Skeletal muscle tissue (tissue), 4 donors: ENCODE results near the gene CDRT4. TPM values are rescaled to one million over a fixed set of nuclear protein-coding genes. Genes with fewer than 3 reads are reported as not detected.

ENCODE experiments used
- H3K27ac ChIP-seq: one replicate; pipeline ENCODE4 v1.7.0; 2013; ENCODE audit warnings: mild to moderate bottlenecking, low read depth, low read length, inconsistent platforms
- H3K27me3 ChIP-seq, 3 donors: one replicate each; pipeline ENCODE4 v1.7.0; 2013; ENCODE audit warnings: low read length in 3 of 3; ENCODE audit not compliant: control insufficient read depth in 3 of 3, insufficient read depth in 3 of 3
- H3K36me3 ChIP-seq, 3 donors: one replicate each; pipeline ENCODE4 v1.7.0; 2013; ENCODE audit warnings: low read length in 3 of 3; ENCODE audit not compliant: control insufficient read depth in 3 of 3, insufficient read depth in 3 of 3
- H3K4me1 ChIP-seq, 3 donors: one replicate each; pipeline ENCODE4 v1.7.0; 2013; ENCODE audit warnings: low read length in 3 of 3, mild to moderate bottlenecking in 3 of 3; ENCODE audit not compliant: control insufficient read depth in 3 of 3, insufficient read depth in 3 of 3
- H3K4me3 ChIP-seq, 3 donors: one replicate each; pipeline ENCODE4 v1.7.0; 2013; ENCODE audit warnings: low read length in 3 of 3
- H3K9ac ChIP-seq, 3 donors: one replicate each; pipeline ENCODE4 v1.7.0; 2013; ENCODE audit warnings: low read length in 3 of 3, mild to moderate bottlenecking in 3 of 3, moderate library complexity in 2 of 3, low read depth in 1 of 3
- H3K9me3 ChIP-seq, 3 donors: one replicate each; pipeline ENCODE4 v1.7.0; 2013; ENCODE audit warnings: low read length in 3 of 3; ENCODE audit not compliant: control insufficient read depth in 3 of 3
- total RNA-seq: library from RNA; depleted of rRNA; stranded (reverse); fragments of >200 nt; gene quantifications from one replicate; pipeline ENCODE4 v1.2.3, GENCODE V29; 2014
- donor health status: Osteomylitis.

CDRT4 gene
- total RNA-seq, 1 donor from 2014 or later, result 1.6 TPM

DNA sequence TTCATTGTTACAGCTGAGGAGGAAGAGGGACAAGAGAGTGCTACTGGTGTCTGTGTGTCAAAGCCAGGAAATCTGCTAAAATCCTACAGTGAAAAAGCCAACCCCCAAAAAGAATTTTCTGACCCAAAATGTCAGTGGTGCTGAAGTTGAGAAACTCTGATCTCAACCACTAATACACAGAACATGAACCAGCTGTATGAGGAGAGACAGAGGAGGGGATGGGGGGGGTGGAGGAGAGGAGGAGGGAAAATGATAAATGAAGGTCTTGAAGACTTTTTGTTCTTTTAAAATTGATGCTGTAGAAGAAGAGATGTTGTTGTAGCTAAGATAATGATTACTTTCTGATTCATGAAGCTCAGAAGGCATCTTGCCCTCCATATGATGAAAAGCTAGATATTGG, 27.4 kb upstream of the CDRT4 start:
- Histone ChIP-seq H3K27ac (no peak overlapping the region), H3K9me3 (no peaks in the 10 kb centered on the region), H3K4me3 (no peak overlapping the region), H3K36me3 (no peaks in the 10 kb centered on the region), H3K27me3 (no peaks in the 10 kb centered on the region), H3K4me1 (peaks cover 17 to 23% (median 19%) of the 10 kb centered on the region in 3 donors), H3K9ac (no peak overlapping the region)

DNA sequence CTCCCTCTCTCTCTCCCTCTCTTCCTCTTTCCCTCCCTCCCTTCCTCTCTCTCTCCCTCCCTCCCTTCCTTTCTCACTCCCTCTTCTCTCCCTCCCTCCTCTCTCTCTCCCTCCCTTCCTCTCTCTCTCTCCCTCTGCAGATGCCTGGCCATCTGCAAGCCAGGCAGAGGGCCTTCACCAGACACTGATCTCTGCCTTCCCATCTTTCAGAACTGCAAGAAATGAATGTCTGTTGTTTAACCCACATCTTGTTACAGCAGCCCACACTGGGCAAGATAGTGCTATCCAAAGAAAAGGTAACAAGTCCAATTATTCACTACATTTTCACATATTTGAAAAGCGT, 26.2 kb upstream of the CDRT4 start:
- H3K9ac ChIP-seq, result no peak overlapping the region
- no peaks in the 10 kb centered on the region for H3K27me3 ChIP-seq
- no peak overlapping the region for H3K27ac ChIP-seq
- no peak overlapping the region for H3K4me3 ChIP-seq
- no peaks in the 10 kb centered on the region for H3K9me3 ChIP-seq
- peaks cover 17 to 23% (median 19%) of the 10 kb centered on the region in 3 donors for H3K4me1 ChIP-seq
- H3K36me3 ChIP-seq, result no peaks in the 10 kb centered on the region

DNA sequence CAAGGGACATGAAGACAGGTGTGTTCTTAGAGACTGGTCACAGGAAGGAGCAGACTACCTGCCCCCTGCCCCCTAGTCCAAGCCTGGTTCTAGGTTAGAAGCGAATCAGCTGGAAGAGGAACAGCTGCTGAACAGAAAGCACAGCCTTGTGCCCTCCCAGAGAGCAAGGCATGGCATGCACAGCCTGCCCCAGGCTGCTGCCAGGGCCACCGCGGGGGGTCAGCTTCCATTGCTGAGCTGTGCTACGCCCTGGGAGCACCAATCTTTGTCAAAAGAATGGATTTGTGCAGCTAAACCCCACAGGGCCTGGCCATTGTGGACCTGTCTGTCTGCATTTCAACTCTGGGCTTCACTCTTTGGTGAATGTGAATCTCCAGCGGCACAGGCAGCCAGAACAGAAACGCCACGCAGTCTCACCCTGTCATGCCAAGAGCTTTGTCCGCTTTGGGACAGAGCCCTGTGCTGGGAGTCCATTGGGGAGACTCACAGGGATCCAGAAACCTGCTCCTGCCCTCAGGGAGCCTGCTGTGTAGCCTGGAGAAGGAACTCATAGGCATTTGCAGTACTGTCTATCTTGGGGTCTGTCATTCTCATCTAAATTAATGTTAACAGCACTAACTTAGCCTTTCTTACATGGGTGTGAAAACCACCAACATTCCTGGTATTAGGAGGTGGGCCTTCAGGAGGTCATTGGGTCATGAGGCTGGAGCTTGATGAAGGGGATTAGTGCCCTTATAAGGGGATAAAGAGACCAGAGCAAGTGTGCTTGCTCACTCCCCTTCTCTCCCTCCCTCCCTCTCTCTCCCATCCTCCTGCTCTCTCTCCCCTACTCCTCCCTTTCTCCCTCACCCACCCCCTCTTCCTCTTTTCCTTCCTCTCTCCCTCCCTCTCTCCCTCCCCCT, 25.6 kb upstream of the CDRT4 start:
- Histone ChIP-seq H3K36me3 (no peaks in the 10 kb centered on the region), H3K4me1 (peaks cover 17 to 23% (median 19%) of the 10 kb centered on the region in 3 donors), H3K27me3 (no peaks in the 10 kb centered on the region), H3K9me3 (no peaks in the 10 kb centered on the region), H3K9ac (peak overlapping the region in 1 of 3 donors; percentile 79), H3K27ac (no peak overlapping the region), H3K4me3 (peak overlapping the region in 2 of 3 donors; percentile 10 to 54)

DNA sequence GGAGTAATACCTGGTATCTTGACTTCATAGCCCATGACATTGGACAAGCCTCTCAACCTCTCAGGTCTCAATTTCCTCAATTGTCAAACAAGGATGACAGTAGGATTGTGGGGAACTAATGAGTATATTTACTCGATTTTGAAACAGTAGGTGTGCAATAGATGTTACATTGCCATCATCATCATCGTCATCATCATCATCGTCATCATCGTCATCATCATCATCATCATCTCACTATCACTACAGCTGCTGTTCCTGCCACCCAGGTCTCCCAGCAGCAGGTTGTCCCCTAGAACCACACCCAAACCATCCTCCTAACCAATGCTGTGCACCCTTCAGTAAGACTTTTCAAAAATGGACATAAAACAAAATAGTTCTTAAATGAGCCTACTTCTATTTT, 24.8 kb upstream of the CDRT4 start:
- Histone ChIP-seq H3K9ac (no peak overlapping the region), H3K4me1 (peaks cover 17 to 23% (median 19%) of the 10 kb centered on the region in 3 donors), H3K9me3 (no peaks in the 10 kb centered on the region), H3K27ac (no peak overlapping the region), H3K4me3 (no peak overlapping the region), H3K27me3 (no peaks in the 10 kb centered on the region), H3K36me3 (no peaks in the 10 kb centered on the region)

DNA sequence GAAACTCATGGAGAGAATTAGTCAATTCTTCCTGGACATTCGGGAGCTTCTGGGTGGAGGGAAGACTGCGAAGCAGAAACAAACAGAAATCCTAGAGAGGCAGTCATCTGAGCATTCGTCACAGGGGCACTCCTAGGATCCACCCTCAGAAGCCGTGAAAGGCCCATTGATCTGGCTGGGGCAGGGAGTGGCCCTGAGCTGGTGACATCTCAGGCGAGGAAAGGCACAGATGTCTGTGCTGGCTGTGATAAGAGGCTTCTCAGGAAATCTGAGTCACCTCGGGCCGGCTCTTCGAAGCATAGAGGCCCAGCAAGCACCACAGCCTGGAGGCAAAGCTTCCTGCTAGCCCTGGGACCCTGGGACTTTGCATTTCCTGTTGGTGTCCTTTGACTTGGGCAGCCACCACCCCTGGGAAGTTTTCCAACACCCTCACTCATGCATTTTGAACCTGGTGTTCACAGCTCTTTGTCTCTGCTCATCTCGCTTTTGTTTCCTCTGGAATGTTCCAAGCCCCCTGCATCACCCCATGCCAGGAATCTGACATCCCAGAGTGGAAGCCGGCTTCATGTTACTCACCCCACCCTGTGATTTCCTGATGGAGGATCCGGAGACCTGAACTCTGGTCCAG, 23.3 kb upstream of the CDRT4 start:
- Histone ChIP-seq H3K9ac (peak overlapping the region in 1 of 3 donors; percentile 24), H3K4me1 (peaks cover 8 to 16% (median 8%) of the 10 kb centered on the region in 3 donors), H3K27me3 (no peaks in the 10 kb centered on the region), H3K36me3 (no peaks in the 10 kb centered on the region), H3K9me3 (no peaks in the 10 kb centered on the region), H3K27ac (peak overlapping the region; percentile 66), H3K4me3 (no peak overlapping the region)

DNA sequence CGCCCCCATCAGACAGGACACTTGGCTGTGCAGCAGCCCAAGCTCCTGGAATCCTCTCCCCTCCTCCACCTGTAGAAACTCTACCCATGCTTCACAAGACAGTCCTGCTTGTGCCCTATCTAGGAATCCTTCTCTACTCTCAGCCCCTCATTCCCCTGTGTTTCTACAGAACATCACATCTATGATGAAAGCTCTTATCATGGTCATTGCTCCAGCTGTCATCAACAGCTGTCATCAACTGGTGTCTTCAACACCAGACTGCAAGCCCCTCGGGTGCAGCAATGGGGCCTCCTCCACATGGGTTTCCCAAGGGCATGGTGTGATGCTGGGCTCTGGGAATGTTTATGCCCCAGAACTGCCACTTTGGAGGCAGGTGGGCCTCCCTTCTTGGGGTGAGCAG, 21.1 kb upstream of the CDRT4 start:
- H3K4me3 ChIP-seq, result no peak overlapping the region
- H3K9ac ChIP-seq, result no peak overlapping the region
- H3K4me1 ChIP-seq, result peaks cover 8 to 16% (median 8%) of the 10 kb centered on the region in 3 donors
- no peaks in the 10 kb centered on the region for H3K27me3 ChIP-seq
- no peaks in the 10 kb centered on the region for H3K36me3 ChIP-seq
- H3K9me3 ChIP-seq, result no peaks in the 10 kb centered on the region
- H3K27ac ChIP-seq, result no peak overlapping the region

DNA sequence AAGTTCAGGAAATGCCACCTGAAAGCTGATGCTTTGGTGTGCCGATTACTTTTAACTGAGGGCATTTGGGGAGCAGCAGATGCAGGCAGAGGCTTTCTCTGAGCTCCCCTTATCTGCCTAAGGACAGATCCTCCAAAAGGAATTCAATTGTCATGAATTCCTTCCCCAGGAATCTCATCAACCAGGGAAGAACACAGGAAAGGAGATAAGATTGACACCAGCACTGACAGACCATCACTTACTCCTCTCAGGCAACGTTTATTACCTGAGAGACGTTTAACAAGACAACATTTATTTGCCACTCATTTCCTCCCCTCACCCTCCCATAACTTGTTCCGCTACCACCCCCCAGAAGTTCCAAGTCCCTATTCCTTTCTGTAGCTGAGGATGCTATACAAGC, 17.6 kb upstream of the CDRT4 start:
- Histone ChIP-seq H3K9ac (no peak overlapping the region), H3K4me1 (peaks cover 5 to 8% (median 6%) of the 10 kb centered on the region in 3 donors), H3K27ac (no peak overlapping the region), H3K36me3 (no peaks in the 10 kb centered on the region), H3K27me3 (no peaks in the 10 kb centered on the region), H3K4me3 (no peak overlapping the region), H3K9me3 (no peaks in the 10 kb centered on the region)

DNA sequence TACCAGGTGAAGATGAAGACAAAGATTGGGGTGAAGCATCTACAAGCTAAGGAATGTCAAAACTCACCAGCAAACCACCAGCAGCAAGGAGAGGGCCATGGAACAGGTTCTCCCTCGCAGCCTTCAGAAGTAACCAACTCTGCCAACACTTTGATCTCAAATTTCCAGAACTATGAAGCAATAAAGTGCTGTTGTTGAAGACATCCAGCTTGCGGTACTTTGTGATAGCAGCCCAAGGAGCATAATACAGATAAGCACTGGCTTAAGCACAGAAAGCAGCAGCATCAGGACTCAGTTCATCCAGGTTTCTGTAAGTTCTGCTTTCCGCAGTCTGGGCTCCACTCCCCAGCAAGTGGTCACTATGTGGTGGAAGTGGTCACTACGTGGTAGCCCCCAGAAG, 16.0 kb upstream of the CDRT4 start:
- no peak overlapping the region for H3K9ac ChIP-seq
- peaks cover 5 to 12% (median 6%) of the 10 kb centered on the region in 3 donors for H3K4me1 ChIP-seq
- no peak overlapping the region for H3K27ac ChIP-seq
- H3K4me3 ChIP-seq, result no peak overlapping the region
- H3K9me3 ChIP-seq, result no peaks in the 10 kb centered on the region
- H3K36me3 ChIP-seq, result no peaks in the 10 kb centered on the region
- no peaks in the 10 kb centered on the region for H3K27me3 ChIP-seq

DNA sequence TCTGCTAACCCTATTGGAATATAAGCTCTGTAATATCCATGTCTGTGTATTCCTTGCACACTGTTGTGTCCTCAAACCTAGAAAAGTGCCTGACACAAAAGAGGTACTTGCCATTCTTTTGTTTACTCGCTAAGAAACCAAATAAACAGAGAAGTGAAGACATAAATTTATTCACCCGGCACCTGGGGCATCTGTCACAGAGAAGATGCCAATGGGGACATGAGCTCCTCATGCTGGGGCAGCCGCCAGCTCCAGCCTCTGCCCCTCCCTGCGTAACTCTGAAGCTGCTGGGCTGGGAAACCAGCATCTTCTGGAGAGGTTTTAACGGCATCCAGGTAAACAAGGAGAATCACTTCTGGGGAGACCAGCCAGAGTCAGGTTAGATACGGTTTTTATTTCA, 15.1 kb upstream of the CDRT4 start:
- Histone ChIP-seq H3K27ac (no peak overlapping the region), H3K36me3 (no peaks in the 10 kb centered on the region), H3K27me3 (no peaks in the 10 kb centered on the region), H3K9me3 (no peaks in the 10 kb centered on the region), H3K4me1 (peaks cover 5 to 12% (median 6%) of the 10 kb centered on the region in 3 donors), H3K4me3 (no peak overlapping the region), H3K9ac (no peak overlapping the region)

DNA sequence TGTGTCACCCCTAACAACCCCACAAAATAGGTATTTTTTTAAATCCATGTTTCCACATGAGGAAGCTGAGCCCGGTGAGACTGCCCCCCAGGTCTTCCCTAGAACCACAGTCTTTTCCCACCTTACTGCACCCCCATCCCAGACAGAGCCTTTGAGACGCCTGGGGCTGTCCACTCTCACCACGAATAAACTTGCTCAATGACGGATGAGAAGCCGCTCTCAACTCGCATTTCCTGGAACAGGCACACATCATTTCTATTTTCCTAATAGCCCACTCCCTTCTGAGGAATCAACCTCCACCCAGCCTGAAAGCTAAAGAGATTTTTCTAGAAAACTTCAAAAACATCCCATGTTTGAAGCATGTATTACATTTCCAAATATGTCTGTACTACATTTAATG, 14.1 kb upstream of the CDRT4 start:
- H3K27ac ChIP-seq, result no peak overlapping the region
- peaks cover 5 to 12% (median 6%) of the 10 kb centered on the region in 3 donors for H3K4me1 ChIP-seq
- H3K4me3 ChIP-seq, result no peak overlapping the region
- no peaks in the 10 kb centered on the region for H3K27me3 ChIP-seq
- no peak overlapping the region for H3K9ac ChIP-seq
- no peaks in the 10 kb centered on the region for H3K9me3 ChIP-seq
- no peaks in the 10 kb centered on the region for H3K36me3 ChIP-seq
